MV-4-11 (cell line): ENCODE data around the gene ADCY4.

Source experiments
- DNase-seq: peaks from one replicate; lab custom pipeline; 2025; lab: John Stamatoyannopoulos, UW

Gene ADCY4

DNA sequence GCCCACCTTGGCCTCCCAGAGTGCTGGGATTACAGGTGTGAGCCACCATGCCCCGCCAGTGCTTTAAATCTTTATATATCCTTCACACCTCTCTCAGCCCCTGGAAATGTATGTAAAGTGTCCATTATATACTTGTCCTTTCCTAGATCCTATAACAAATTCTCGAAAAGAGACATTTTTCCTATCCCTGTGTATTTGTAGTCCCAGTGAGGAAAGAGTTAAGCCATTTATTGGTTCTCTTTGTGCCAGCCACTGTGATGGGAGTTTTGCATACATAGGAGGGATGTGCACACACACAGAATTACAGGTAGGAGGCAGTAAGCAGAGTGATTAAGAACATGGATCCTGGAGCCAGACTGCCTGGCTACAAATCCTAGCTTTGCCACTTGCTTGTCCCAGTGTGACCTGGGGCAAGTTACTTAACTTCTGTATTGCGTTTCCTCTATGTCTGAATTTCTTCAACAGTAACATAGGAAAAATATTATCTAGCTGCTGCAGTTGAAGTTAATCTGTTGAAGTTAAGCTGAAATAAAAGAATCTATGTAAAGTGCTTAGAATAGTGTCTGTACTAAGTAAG, 61.4 kb downstream of the ADCY4 start:
- no peak for DNase-seq

GRCh38 chr14:24272467-24272866, 62.4 kb downstream of the ADCY4 start:
- no peak for DNase-seq

DNA sequence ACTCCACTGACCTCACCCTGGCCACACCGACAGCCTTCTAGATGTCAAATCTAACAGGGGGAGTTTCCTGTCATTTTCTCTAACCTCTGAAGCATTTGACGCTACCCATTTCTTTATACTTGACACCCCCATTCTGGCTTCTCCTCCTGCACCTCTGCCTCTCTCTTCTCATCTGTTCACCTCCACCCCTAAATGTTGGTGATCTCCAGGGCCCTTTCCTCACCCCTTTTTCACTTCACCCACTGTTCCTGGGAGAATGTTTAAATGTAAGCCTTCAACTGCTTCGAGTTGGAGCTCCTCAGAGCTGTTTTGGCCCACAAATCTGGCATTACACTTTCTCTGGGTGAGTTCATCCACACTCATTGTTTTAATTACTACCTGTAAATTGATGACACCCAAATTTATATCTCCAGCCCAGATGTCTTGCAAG, 63.0 kb downstream of the ADCY4 start:
- DNase-seq, result no peak

- DNase-seq, result peak; percentile 79
Measured at GRCh38 chr14:24271134-24271833, 63.6 kb downstream of the ADCY4 start, which contains the start of gene RABGGTA. TSS of gene RABGGTA (minus strand) at chr14:24271597. CDS start at chr14:24271115, 482 bp downstream.

DNA sequence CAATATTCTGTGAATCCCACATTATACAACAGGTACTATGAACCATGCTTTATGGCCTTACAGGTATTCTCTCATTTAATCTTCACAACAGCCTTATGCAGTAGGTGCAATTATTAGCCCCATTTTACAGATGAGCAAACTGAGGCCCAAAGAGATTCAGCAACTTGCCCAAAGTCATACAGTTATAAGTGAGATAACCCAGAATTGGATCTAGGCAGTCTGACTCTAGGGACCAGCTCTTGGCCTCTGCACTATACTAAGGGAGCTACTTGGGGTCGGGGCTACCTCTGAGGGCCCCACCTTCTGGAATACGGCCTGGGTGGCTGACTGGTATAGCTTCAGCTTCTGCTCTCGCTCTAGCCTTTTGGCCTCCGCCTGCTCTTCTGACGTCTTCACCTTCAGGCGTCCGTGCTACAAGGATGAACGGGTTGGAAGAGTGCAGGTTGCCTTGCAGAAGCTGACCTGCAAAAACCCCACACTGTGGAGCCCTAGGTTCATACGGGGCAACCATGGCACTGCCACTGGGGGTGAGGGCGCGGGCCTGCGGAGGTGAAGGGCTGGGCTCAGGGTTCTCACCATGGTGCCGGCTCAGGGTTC, 64.2 kb downstream of the ADCY4 start:
- no peak for DNase-seq

- no peak for DNase-seq
Measured at GRCh38 chr14:24269910-24270536, 64.8 kb downstream of the ADCY4 start.

DNA sequence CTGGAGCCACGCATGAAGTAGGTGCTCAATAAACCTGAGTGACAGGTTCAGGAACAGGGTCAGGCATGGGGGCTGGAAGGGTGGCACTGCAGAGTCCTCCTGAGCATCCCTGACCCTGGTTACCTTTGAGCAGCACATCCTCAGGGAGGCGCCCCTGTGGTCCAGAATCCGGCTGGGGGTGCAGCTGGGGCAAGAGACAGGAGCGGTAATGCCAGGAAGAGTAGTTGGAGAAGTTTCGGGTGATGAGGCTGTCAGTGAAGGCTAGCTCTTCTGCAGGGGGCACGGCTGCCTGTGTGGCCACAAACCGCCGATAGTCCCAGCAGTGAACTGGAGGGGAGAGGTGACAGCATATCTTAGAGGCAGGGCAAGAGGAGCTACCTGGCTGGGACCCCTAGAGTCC, 65.5 kb downstream of the ADCY4 start:
- no peak for DNase-seq
